ENCODE results near the gene KRTAP22-1.

- TF ChIP-seq ELK1 (IDR thresholded peaks at IDR 0.05; ENCODE audit: borderline replicate concordance, low read depth, low read length) (no peak), CTCF (conservative IDR thresholded peaks at IDR 0.05; ENCODE audit: low read depth, low read length) (no peak), POLR2A (IDR thresholded peaks at IDR 0.05; ENCODE audit: low read depth, low read length) (no peak), FOS (IDR thresholded peaks at IDR 0.05; ENCODE audit: low read depth, low read length) (no peak), CHD1 (IDR thresholded peaks at IDR 0.05; ENCODE audit: low read depth, low read length) (no peak), CEBPB (IDR thresholded peaks at IDR 0.05; ENCODE audit: low read depth, low read length) (no peak), MAZ (IDR thresholded peaks at IDR 0.05; ENCODE audit: borderline replicate concordance, low read depth, low read length) (no peak), MXI1 (IDR thresholded peaks at IDR 0.05; ENCODE audit: borderline replicate concordance, low read depth, low read length) (no peak), SMC3 (IDR thresholded peaks at IDR 0.05; ENCODE audit: low read depth, low read length) (no peak)
Measured at GRCh38 chr21:30563072-30563471, 37.8 kb upstream of the KRTAP22-1 start.

Measured in IMR-90 (cell line).